HepG2 (cell line): ENCODE measurements around the gene SUPT6H. TPM values are rescaled to one million over a fixed set of nuclear protein-coding genes. Genes with fewer than 3 reads are reported as not detected.

Source experiments
- CCDC6 ChIP-seq: sonication (generic); formaldehyde crosslinking; IDR thresholded peaks from 2 replicates; pipeline ENCODE4 v1.8.1; 2022; ENCODE audit warnings: mild to moderate bottlenecking, missing genetic modification reagents, moderate library complexity
- CEBPG ChIP-seq: IDR thresholded peaks from 2 replicates; pipeline ENCODE4 v1.6.1; 2016
- ETV5 ChIP-seq: IDR thresholded peaks from 2 replicates; pipeline ENCODE4 v1.6.1; 2018; ENCODE audit warnings: missing biosample characterization, missing genetic modification reagents, inconsistent platforms, borderline replicate concordance
- HOXD1 ChIP-seq: sonication (generic); formaldehyde crosslinking; IDR thresholded peaks from 2 replicates; pipeline ENCODE4 v1.5.0; 2020; ENCODE audit warnings: missing genetic modification reagents
- KDM4B ChIP-seq: sonication (generic); formaldehyde crosslinking; IDR thresholded peaks from 2 replicates; pipeline ENCODE4 v1.4.0; 2020; ENCODE audit warnings: missing genetic modification reagents
- MED1 ChIP-seq: sonication (generic); formaldehyde crosslinking; IDR thresholded peaks from 2 replicates; pipeline ENCODE4 v1.4.0; 2020; ENCODE audit warnings: missing genetic modification reagents
- MIER3 ChIP-seq: IDR thresholded peaks from 2 replicates; pipeline ENCODE4 v1.6.1; 2016; ENCODE audit warnings: missing compliant biosample characterization, borderline replicate concordance
- MYC ChIP-seq: sonication (generic); formaldehyde crosslinking; IDR thresholded peaks from 2 replicates; pipeline ENCODE4 v1.9.0; 2021; ENCODE audit warnings: missing genetic modification reagents, borderline replicate concordance
- NFKB2 ChIP-seq: sonication (generic); formaldehyde crosslinking; IDR thresholded peaks from 2 replicates; pipeline ENCODE4 v1.4.0; 2020; ENCODE audit warnings: missing genetic modification reagents, borderline replicate concordance
- NR1H2 ChIP-seq: sonication (generic); formaldehyde crosslinking; IDR thresholded peaks from 2 replicates; pipeline ENCODE4 v1.8.1; 2022; ENCODE audit warnings: low read depth, missing genetic modification reagents, borderline replicate concordance
- RFXANK ChIP-seq: IDR thresholded peaks from 2 replicates; pipeline ENCODE4 v1.6.1; 2016
- SMYD3 ChIP-seq: sonication (generic); formaldehyde crosslinking; IDR thresholded peaks from 2 replicates; pipeline ENCODE4 v1.8.1; 2023; ENCODE audit warnings: mild to moderate bottlenecking, missing genetic modification reagents
- SP140L ChIP-seq: sonication (generic); formaldehyde crosslinking; IDR thresholded peaks from 2 replicates; pipeline ENCODE4 v1.4.0; 2020; ENCODE audit warnings: missing genetic modification reagents, borderline replicate concordance
- SRY ChIP-seq: sonication (generic); formaldehyde crosslinking; IDR thresholded peaks from 2 replicates; pipeline ENCODE4 v1.8.0; 2022; ENCODE audit warnings: mild to moderate bottlenecking, missing genetic modification reagents
- U2AF1 ChIP-seq: fragments of 200-400 bp; formaldehyde crosslinking; optimal IDR thresholded peaks from 2 replicates; pipeline ENCODE3; 2017; ENCODE audit warnings: mild to moderate bottlenecking, low read depth, low read length
- ZNF253 ChIP-seq: sonication (generic); formaldehyde crosslinking; IDR thresholded peaks from 2 replicates; pipeline ENCODE4 v1.8.0; 2022; ENCODE audit warnings: mild to moderate bottlenecking, missing genetic modification reagents, borderline replicate concordance
- ZNF7 ChIP-seq: IDR thresholded peaks from 2 replicates; pipeline ENCODE4 v1.6.1; 2016; ENCODE audit warnings: missing biosample characterization, missing genetic modification reagents
- polyA plus RNA-seq, 8 experiments: library from polyadenylated mRNA; depleted of rRNA in 3 of 8; stranded (reverse) in 7 of 8; unstranded in 1 of 8; fragments of >200 nt; fragmentation: Illumina TruSeq in 4 of 8; extraction: Trizol in 4 of 8; gene quantifications; 2 replicates each; pipeline versions ENCODE4 v1.2.1 to v1.2.3, GENCODE V29; 2011 to 2016; ENCODE audit warnings: low read depth in 4 of 8, missing spikeins in 1 of 8, mixed read lengths in 1 of 8; ENCODE audit not compliant: insufficient read depth in 1 of 8
- total RNA-seq, 5 experiments: library from RNA; depleted of rRNA; stranded (reverse); fragments of >200 nt; fragmentation: Illumina TruSeq; extraction: Trizol; gene quantifications; 2 replicates each; pipeline ENCODE4 v1.2.3, GENCODE V29; 2016; ENCODE audit warnings: low read depth in 1 of 5
- TF ChIP-seq, protein P1 (sequence below): sonication (generic); formaldehyde crosslinking; IDR thresholded peaks from 2 replicates; pipeline ENCODE4 v1.5.0; 2020; ENCODE audit warnings: missing genetic modification reagents
- TF ChIP-seq, protein P2 (sequence below): sonication (generic); formaldehyde crosslinking; IDR thresholded peaks from 2 replicates; pipeline ENCODE4 v1.8.1; 2023; ENCODE audit warnings: missing genetic modification reagents, inconsistent platforms, borderline replicate concordance
- TF ChIP-seq, protein P3 (sequence below): sonication (generic); formaldehyde crosslinking; IDR thresholded peaks from 2 replicates; pipeline ENCODE4 v1.5.0; 2020; ENCODE audit warnings: mild to moderate bottlenecking, missing genetic modification reagents, moderate library complexity
- TF ChIP-seq, protein P4 (sequence below): sonication (generic); formaldehyde crosslinking; IDR thresholded peaks from 2 replicates; pipeline ENCODE4 v1.4.0; 2020; ENCODE audit warnings: missing genetic modification reagents
- TF ChIP-seq, protein P5 (sequence below): IDR thresholded peaks from 2 replicates; pipeline ENCODE4 v1.6.1; 2018; ENCODE audit warnings: missing genetic modification reagents, mild to moderate bottlenecking, missing compliant biosample characterization
- TF ChIP-seq, protein P6 (sequence below): sonication (generic); formaldehyde crosslinking; IDR thresholded peaks from 2 replicates; pipeline ENCODE4 v1.5.0; 2020; ENCODE audit warnings: mild to moderate bottlenecking, low read depth, missing genetic modification reagents, borderline replicate concordance

SUPT6H gene
- total and polyA plus RNA-seq, 2 of the 13 experiments (the other 11 are each of a cell fraction or from before 2014, with no cell fraction given) = 32.7 to 39.9 TPM

DNA sequence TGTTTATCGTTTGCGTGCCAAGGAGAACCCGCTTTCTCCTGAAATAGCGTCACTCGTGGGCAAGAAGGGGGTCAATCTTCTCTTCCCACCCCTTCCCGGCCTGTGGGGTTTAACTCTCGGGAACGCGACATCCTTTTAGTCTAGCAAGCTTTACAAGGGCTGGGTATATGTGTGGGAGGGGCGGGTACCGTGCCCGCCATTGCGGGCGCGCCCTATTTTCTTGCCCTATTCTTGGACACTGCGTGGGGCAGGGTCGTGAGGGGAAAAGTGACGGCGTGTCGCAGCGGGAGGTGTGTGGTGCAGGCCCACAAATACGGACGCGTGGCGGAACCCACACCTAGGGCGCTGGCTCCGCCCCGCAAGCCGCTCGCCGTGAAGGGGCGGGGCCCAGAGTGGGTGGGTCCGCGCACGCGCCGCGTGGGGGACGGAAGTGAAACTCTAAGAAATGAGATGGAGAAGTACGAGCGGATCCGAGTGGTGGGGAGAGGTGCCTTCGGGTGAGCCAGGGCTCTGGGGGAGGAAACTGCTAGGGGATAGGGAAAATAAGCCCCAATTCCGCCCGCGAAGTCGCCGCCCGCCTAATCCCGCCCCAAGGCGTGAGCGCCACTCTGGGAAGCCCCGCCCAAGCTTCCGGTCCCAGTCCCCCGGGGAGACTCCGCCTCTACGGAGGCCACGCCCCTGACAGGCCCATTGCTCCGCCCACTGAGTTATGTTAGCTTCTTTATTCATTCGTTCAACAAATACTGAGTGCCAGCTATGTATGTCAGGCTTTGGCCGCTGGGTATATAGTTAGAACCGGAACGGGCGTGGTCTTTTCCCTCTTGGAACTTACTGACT is 66.6 kb downstream of the SUPT6H start, which contains the start of gene NEK8 (continued):
- TF ChIP-seq ZNF7 (CRISPR knock-in tag) = no peak
- TF ChIP-seq, protein P1, sequence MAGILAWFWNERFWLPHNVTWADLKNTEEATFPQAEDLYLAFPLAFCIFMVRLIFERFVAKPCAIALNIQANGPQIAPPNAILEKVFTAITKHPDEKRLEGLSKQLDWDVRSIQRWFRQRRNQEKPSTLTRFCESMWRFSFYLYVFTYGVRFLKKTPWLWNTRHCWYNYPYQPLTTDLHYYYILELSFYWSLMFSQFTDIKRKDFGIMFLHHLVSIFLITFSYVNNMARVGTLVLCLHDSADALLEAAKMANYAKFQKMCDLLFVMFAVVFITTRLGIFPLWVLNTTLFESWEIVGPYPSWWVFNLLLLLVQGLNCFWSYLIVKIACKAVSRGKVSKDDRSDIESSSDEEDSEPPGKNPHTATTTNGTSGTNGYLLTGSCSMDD (CRISPR knock-in tag) = no peak
- peak; percentile 75 for TF ChIP-seq SRY
- TF ChIP-seq ETV5 = peak; percentile 63
- TF ChIP-seq, protein P2, sequence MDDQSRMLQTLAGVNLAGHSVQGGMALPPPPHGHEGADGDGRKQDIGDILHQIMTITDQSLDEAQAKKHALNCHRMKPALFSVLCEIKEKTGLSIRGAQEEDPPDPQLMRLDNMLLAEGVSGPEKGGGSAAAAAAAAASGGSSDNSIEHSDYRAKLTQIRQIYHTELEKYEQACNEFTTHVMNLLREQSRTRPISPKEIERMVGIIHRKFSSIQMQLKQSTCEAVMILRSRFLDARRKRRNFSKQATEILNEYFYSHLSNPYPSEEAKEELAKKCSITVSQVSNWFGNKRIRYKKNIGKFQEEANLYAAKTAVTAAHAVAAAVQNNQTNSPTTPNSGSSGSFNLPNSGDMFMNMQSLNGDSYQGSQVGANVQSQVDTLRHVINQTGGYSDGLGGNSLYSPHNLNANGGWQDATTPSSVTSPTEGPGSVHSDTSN (CRISPR knock-in tag) = no peak
- TF ChIP-seq RFXANK (CRISPR knock-in tag) = no peak
- TF ChIP-seq MED1 (CRISPR knock-in tag) = peak; percentile 58; the same call in 1 of the 2 replicates
- TF ChIP-seq CEBPG (CRISPR knock-in tag) = no peak
- peak; percentile 80 for TF ChIP-seq MYC (CRISPR knock-in tag)
- TF ChIP-seq KDM4B (CRISPR knock-in tag) = no peak
- TF ChIP-seq, protein P3, sequence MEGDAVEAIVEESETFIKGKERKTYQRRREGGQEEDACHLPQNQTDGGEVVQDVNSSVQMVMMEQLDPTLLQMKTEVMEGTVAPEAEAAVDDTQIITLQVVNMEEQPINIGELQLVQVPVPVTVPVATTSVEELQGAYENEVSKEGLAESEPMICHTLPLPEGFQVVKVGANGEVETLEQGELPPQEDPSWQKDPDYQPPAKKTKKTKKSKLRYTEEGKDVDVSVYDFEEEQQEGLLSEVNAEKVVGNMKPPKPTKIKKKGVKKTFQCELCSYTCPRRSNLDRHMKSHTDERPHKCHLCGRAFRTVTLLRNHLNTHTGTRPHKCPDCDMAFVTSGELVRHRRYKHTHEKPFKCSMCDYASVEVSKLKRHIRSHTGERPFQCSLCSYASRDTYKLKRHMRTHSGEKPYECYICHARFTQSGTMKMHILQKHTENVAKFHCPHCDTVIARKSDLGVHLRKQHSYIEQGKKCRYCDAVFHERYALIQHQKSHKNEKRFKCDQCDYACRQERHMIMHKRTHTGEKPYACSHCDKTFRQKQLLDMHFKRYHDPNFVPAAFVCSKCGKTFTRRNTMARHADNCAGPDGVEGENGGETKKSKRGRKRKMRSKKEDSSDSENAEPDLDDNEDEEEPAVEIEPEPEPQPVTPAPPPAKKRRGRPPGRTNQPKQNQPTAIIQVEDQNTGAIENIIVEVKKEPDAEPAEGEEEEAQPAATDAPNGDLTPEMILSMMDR (CRISPR knock-in tag) = no peak
- TF ChIP-seq, protein P4, sequence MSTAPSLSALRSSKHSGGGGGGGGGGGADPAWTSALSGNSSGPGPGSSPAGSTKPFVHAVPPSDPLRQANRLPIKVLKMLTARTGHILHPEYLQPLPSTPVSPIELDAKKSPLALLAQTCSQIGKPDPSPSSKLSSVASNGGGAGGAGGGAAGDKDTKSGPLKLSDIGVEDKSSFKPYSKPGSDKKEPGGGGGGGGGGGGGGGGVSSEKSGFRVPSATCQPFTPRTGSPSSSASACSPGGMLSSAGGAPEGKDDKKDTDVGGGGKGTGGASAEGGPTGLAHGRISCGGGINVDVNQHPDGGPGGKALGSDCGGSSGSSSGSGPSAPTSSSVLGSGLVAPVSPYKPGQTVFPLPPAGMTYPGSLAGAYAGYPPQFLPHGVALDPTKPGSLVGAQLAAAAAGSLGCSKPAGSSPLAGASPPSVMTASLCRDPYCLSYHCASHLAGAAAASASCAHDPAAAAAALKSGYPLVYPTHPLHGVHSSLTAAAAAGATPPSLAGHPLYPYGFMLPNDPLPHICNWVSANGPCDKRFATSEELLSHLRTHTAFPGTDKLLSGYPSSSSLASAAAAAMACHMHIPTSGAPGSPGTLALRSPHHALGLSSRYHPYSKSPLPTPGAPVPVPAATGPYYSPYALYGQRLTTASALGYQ = no peak
- TF ChIP-seq, protein P5, sequence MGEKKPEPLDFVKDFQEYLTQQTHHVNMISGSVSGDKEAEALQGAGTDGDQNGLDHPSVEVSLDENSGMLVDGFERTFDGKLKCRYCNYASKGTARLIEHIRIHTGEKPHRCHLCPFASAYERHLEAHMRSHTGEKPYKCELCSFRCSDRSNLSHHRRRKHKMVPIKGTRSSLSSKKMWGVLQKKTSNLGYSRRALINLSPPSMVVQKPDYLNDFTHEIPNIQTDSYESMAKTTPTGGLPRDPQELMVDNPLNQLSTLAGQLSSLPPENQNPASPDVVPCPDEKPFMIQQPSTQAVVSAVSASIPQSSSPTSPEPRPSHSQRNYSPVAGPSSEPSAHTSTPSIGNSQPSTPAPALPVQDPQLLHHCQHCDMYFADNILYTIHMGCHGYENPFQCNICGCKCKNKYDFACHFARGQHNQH (CRISPR knock-in tag) = no peak; the same call in 1 of the 2 replicates
- TF ChIP-seq CCDC6 (CRISPR knock-in tag) = no peak
- no peak for TF ChIP-seq ZNF253 (CRISPR knock-in tag)
- TF ChIP-seq SMYD3 (CRISPR knock-in tag) = no peak
- TF ChIP-seq HOXD1 (CRISPR knock-in tag) = peak; percentile 42; the same call in 1 of the 2 replicates
- no peak for TF ChIP-seq SP140L (CRISPR knock-in tag)
- peak; percentile 38; the same call in 1 of the 2 replicates for TF ChIP-seq NFKB2 (CRISPR knock-in tag)
- 0 out of 2 replicates have a peak, but pooled peaks have one; percentile 15 for TF ChIP-seq MIER3 (CRISPR knock-in tag)
- 0 out of 2 replicates have a peak, but pooled peaks have one; percentile 77 for TF ChIP-seq NR1H2 (CRISPR knock-in tag)
- TF ChIP-seq, protein P6, sequence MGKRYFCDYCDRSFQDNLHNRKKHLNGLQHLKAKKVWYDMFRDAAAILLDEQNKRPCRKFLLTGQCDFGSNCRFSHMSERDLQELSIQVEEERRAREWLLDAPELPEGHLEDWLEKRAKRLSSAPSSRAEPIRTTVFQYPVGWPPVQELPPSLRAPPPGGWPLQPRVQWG (CRISPR knock-in tag) = no peak
- TF ChIP-seq U2AF1 = peak; percentile 62
